ENCODE measurements around the gene RGS19.

RGS19 gene

DNA sequence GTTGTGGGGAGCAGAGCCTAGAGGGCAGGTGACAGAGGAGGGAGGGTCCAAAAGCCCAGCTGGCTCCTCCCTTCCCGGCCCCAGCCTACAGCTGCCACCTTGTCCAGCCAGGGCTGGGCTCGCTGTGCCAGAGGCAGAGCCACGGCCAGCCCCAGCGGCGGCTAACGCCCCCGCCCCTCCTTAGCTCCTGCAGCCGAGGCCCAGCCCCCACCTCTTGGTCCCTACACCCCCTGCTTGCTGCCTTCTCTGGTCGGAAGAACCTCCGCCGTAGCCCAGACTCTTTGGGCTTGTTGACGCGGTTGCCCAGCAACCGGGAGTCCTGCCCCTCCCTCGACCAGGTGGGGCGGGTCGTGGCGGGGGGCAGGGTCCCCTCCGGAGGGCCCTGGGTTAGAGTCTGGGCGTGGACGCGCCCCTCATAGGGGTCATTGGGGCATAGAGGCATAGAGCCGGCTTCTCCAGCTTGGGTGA, 5.4 kb upstream of the RGS19 start:
- H3K4me3 ChIP-seq (ENCODE audit: control insufficient read depth, low read depth, low read length): no peak overlapping the region
- DNase-seq (ENCODE audit: low read depth): no peak
- TF ChIP-seq, protein P1, sequence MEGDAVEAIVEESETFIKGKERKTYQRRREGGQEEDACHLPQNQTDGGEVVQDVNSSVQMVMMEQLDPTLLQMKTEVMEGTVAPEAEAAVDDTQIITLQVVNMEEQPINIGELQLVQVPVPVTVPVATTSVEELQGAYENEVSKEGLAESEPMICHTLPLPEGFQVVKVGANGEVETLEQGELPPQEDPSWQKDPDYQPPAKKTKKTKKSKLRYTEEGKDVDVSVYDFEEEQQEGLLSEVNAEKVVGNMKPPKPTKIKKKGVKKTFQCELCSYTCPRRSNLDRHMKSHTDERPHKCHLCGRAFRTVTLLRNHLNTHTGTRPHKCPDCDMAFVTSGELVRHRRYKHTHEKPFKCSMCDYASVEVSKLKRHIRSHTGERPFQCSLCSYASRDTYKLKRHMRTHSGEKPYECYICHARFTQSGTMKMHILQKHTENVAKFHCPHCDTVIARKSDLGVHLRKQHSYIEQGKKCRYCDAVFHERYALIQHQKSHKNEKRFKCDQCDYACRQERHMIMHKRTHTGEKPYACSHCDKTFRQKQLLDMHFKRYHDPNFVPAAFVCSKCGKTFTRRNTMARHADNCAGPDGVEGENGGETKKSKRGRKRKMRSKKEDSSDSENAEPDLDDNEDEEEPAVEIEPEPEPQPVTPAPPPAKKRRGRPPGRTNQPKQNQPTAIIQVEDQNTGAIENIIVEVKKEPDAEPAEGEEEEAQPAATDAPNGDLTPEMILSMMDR (IDR thresholded peaks at IDR 0.05; ENCODE audit: control insufficient read depth, insufficient read depth, low read depth, low read length, missing control alignments): no peak

DNA sequence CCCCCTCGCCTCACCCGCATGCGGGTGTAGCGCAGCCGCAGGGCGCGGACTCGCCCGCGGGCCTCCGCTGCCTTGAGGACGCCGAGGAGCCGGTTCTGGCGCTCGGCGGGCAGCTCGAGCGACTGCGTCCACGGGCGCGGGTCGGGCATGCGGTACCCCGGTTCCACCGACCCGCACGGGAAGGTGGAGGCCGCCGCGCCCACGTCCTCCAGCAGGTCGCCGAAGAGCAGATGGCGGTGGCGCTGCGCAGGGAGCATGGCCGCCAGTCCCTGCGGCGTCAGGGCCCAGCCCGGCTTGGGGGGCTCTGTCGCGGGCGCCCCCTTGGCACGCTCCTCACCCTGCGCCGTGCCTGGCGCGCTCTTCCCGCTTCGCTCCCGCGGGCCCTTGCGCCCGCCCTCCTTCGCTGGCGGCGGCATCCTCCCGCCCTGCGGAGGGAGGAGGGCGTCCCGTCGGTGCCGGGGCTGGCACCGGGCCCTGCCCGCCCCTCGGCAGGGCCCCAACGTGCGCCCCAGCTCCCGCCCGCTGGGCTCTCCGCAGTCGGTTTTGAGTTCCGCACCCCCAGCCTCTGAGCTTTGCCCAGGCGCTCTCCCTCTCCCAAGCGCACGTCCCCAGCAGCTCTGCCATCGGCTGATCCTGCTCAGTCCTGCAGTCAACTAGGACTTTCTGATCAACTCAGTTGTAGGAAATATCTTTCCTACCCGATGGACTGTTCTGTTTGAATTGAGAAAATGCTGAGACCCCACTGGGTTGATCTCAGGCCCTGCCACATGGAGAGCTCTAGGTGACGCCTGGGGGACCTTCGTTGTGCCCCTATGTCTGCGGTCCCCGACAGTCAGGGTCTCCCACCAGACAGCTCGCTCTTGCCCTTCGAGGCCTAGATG, 4.7 kb upstream of the RGS19 start, which contains the start of gene LKAAEAR1:
LKAAEAR1 (minus strand) TSS at position 595 of the 881 bp plus-strand sequence; CDS start at position 416, 179 bp downstream.
- H3K4me3 ChIP-seq (ENCODE audit: control insufficient read depth, low read depth, low read length): peak within 1 kb of the TSS; percentile 28
- DNase-seq (ENCODE audit: low read depth): no peak
- TF ChIP-seq, protein P1 (IDR thresholded peaks at IDR 0.05; ENCODE audit: control insufficient read depth, insufficient read depth, low read depth, low read length, missing control alignments): no peak

DNA sequence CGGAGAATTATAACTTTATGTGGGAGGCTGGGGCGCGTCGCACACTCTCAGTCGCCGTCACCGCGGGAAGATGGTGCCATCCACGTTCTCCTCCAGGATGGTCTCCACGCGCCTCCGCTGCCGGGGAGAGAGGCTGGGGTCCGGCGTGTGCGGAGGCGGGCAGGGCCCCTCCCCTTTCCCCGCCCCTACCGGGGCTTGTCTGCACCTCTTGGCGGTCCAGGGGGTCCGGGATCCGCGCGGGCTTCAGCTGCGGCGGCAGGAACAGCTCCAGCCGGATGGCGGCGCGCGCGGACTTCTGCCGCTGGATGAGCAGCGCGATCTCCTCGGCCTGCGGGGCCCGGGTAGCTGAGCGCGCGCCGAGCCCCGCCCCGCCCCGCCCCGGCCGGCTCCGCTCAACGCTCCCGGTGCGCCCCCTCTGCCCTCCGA, 4.1 kb upstream of the RGS19 start:
- TF ChIP-seq, protein P1 (IDR thresholded peaks at IDR 0.05; ENCODE audit: control insufficient read depth, insufficient read depth, low read depth, low read length, missing control alignments): peak; percentile 55
- DNase-seq (ENCODE audit: low read depth): no peak
- peak overlapping the region; percentile 28 for H3K4me3 ChIP-seq (ENCODE audit: control insufficient read depth, low read depth, low read length)

DNA sequence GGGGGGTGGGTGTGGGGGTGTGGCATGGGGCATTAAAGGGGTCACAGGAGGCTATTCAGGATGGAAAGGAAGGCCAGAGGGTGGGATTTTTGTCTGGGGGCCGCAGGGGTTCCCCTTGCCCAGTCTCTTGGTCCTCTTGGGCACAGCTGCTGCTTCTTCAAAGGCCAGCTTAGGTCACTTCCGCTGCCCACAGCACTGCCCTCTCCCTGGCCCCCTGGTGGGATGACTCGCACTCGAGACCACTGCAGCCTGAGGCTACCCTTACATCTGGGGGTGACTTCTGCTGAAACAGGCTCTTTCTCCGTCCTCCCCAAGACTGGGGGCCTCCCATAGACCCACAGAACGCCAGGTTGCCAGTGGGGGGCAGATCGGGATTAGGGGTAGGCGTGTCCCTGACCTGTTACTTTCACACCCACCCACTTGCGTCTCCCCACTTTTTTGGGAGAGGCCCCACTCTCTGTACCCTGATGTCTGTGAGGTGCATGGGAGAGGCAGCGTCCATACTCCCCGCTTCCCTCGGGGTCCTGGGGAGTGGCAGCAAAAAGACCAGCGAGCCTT, 3.6 kb upstream of the RGS19 start:
- H3K4me3 ChIP-seq (ENCODE audit: control insufficient read depth, low read depth, low read length): peak overlapping the region; percentile 28; the same call in 1 of the 2 replicates
- TF ChIP-seq, protein P1 (IDR thresholded peaks at IDR 0.05; ENCODE audit: control insufficient read depth, insufficient read depth, low read depth, low read length, missing control alignments): peak; percentile 1
- DNase-seq (ENCODE audit: low read depth): no peak

DNA sequence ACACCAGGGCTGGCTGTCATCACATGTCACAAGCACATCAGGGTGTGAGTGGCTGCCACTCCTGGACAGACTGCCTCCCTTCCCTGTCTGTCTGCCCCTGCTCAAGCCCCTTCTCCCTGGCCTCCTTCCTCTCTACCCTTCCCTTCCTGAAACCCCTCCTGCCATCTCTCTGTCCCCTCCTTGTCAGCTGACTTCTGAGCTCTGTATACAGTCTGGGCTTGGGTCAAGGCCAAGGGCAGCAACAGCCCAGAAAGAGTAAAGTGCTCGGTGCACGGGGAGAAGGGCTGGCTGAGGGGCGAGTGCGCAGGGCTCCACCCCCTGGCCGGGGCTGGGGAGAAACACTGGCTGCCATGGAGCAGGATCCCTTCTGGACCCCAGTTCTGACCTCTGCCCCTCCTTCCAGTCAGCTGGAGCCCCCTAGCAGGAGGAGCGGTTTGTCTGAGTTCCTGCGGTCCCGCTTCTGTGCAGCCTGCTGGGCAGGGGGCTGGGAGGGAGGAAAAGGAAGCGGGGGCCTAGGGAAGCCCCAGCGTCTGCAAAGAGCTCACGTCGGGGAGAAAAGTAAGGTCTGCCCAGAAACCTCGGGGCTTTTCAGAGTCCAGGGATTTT, 2.9 kb upstream of the RGS19 start:
- TF ChIP-seq, protein P1 (IDR thresholded peaks at IDR 0.05; ENCODE audit: control insufficient read depth, insufficient read depth, low read depth, low read length, missing control alignments): no peak
- DNase-seq (ENCODE audit: low read depth): no peak
- no peak overlapping the region for H3K4me3 ChIP-seq (ENCODE audit: control insufficient read depth, low read depth, low read length)

DNA sequence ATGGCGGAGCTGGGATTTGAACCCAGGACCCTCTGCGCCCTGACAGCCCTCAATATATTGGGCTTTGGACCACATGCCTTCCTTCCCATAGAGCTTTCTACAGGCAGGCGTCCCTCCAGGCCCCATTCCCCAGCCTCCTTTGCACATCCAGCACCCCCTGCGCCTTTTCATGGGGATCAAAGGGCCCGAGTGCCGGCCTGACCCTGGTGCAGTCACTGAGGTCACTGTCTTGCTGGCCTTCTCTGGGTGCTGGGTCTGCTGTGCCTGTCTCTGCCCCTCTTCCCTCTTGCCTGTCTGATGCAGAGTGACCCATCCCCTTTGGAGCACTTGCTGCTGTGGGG, 2.3 kb upstream of the RGS19 start:
- DNase-seq (ENCODE audit: low read depth): no peak
- H3K4me3 ChIP-seq (ENCODE audit: control insufficient read depth, low read depth, low read length): no peak overlapping the region
- TF ChIP-seq, protein P1 (IDR thresholded peaks at IDR 0.05; ENCODE audit: control insufficient read depth, insufficient read depth, low read depth, low read length, missing control alignments): no peak

All from AG09309 (cell line).